ENCODE measurements around the gene NYNRIN. TPM values are rescaled to one million over a fixed set of nuclear protein-coding genes. Genes with fewer than 3 reads are reported as not detected.

NYNRIN gene
- total RNA-seq, 1 donor from 2014 or later = not detected

DNA sequence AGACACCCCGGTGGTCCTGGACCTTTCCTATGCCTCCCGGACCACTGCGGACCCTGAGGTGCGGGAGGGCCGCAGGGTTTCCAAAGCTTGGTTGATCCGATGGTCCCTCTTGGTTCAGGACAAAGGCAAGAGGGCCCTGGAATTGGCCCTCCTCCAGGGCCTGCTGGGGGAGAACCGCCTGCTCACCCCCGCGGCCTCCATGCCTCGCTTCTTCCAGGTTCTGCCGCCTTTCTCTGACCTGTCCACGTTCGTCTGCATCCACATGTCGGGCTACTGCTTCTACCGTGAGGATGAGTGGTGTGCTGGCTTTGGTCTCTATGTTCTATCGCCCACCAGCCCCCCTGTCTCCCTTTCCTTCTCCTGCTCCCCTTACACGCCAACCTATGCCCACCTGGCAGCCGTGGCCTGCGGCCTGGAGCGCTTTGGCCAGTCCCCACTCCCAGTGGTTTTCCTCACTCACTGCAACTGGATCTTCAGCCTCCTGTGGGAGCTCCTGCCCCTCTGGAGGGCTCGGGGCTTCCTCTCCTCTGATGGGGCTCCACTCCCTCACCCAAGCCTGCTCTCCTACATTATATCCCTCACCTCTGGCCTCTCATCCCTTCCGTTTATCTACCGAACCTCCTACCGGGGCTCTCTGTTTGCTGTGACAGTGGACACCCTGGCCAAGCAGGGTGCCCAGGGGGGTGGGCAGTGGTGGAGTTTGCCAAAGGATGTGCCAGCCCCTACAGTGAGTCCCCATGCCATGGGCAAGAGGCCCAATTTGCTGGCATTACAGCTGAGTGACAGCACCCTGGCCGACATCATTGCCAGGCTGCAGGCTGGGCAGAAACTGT is 16.8 kb downstream of the NYNRIN start:
- H3K27ac Mint-ChIP-seq = no peak overlapping the region

DNA sequence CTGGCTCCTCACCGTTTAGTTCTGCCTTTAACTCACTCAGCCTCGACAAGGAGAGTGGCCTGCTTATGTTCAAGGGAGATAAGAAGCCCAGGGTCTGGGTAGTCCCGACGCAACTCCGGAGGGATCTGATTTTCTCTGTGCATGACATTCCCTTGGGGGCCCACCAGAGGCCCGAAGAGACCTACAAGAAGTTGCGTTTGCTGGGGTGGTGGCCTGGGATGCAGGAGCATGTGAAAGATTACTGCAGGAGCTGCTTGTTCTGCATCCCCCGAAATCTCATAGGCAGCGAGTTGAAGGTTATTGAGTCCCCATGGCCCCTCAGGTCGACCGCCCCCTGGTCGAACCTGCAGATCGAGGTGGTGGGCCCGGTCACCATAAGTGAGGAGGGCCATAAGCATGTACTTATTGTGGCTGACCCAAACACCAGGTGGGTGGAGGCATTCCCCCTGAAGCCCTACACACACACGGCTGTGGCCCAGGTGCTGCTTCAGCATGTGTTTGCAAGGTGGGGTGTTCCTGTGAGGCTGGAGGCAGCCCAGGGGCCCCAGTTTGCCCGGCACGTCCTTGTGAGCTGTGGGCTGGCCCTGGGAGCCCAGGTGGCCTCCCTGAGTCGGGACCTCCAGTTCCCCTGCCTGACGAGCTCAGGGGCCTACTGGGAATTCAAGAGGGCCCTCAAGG is 17.6 kb downstream of the NYNRIN start:
- intact Hi-C loops (cut with micrococcal nuclease) = no loop called here
- H3K4me3 Mint-ChIP-seq = no peak overlapping the region
- no peaks in the 10 kb centered on the region for H3K9me3 Mint-ChIP-seq
- no peak overlapping the region for H3K27ac Mint-ChIP-seq
- H3K36me3 Mint-ChIP-seq (ENCODE audit: low read depth) = no peaks in the 10 kb centered on the region
- DNase-seq (ENCODE audit: low spot score) = no peak
- H3K27me3 Mint-ChIP-seq (ENCODE audit: insufficient read depth) = peaks cover 6% of the 10 kb centered on the region
- H3K4me1 Mint-ChIP-seq (ENCODE audit: low read depth) = no peaks in the 10 kb centered on the region

More for the DNA sequence above, 16.8 kb downstream of the NYNRIN start:
- peaks cover 6% of the 10 kb centered on the region for H3K27me3 Mint-ChIP-seq (ENCODE audit: insufficient read depth)
- no peaks in the 10 kb centered on the region for H3K36me3 Mint-ChIP-seq (ENCODE audit: low read depth)
- H3K4me3 Mint-ChIP-seq = no peak overlapping the region
- no peak for DNase-seq (ENCODE audit: low spot score)
- intact Hi-C loops (cut with micrococcal nuclease) = no loop called here
- H3K4me1 Mint-ChIP-seq (ENCODE audit: low read depth) = no peaks in the 10 kb centered on the region
- H3K9me3 Mint-ChIP-seq = no peaks in the 10 kb centered on the region

- H3K4me1 Mint-ChIP-seq (ENCODE audit: low read depth) = no peaks in the 10 kb centered on the region
- intact Hi-C loops (cut with micrococcal nuclease) = no loop called here
- no peaks in the 10 kb centered on the region for H3K9me3 Mint-ChIP-seq
- H3K4me3 Mint-ChIP-seq = no peak overlapping the region
- H3K36me3 Mint-ChIP-seq (ENCODE audit: low read depth) = no peaks in the 10 kb centered on the region
- H3K27ac Mint-ChIP-seq = no peak overlapping the region
- peaks cover 6% of the 10 kb centered on the region for H3K27me3 Mint-ChIP-seq (ENCODE audit: insufficient read depth)
- DNase-seq (ENCODE audit: low spot score) = no peak
These were observed 18.3 kb downstream of the NYNRIN start for GRCh38 chr14:24416932-24417619.

- DNase-seq (ENCODE audit: low spot score) = no peak
- Mint-ChIP-seq H3K27me3 (ENCODE audit: insufficient read depth) (peaks cover 6% of the 10 kb centered on the region), H3K4me1 (ENCODE audit: low read depth) (no peaks in the 10 kb centered on the region), H3K9me3 (no peaks in the 10 kb centered on the region), H3K36me3 (ENCODE audit: low read depth) (no peaks in the 10 kb centered on the region), H3K27ac (no peak overlapping the region), H3K4me3 (no peak overlapping the region)
- intact Hi-C loops (cut with micrococcal nuclease) = no loop called here
These were observed 19.2 kb downstream of the NYNRIN start for GRCh38 chr14:24417832-24418491.

GRCh38 chr14:24418492-24418873 is 19.7 kb downstream of the NYNRIN start:
- Mint-ChIP-seq H3K4me1 (ENCODE audit: low read depth) (no peaks in the 10 kb centered on the region), H3K4me3 (no peak overlapping the region), H3K27ac (no peak overlapping the region), H3K27me3 (ENCODE audit: insufficient read depth) (peaks cover 6% of the 10 kb centered on the region), H3K36me3 (ENCODE audit: low read depth) (no peaks in the 10 kb centered on the region), H3K9me3 (no peaks in the 10 kb centered on the region)
- intact Hi-C loops (cut with micrococcal nuclease) = no loop called here
- no peak for DNase-seq (ENCODE audit: low spot score)

- peaks cover 2% of the 10 kb centered on the region for H3K36me3 Mint-ChIP-seq (ENCODE audit: low read depth)
- H3K27me3 Mint-ChIP-seq (ENCODE audit: insufficient read depth) = peaks cover 6% of the 10 kb centered on the region
- no peaks in the 10 kb centered on the region for H3K9me3 Mint-ChIP-seq
- H3K4me1 Mint-ChIP-seq (ENCODE audit: low read depth) = peaks cover 23% of the 10 kb centered on the region
- H3K27ac Mint-ChIP-seq = no peak overlapping the region
- intact Hi-C loops (cut with micrococcal nuclease) = no loop called here
- DNase-seq (ENCODE audit: low spot score) = no peak
- no peak overlapping the region for H3K4me3 Mint-ChIP-seq
These were observed 23.5 kb downstream of the NYNRIN start for GRCh38 chr14:24422261-24422660.

GRCh38 chr14:24422694-24423601 is 24.1 kb downstream of the NYNRIN start:
- Mint-ChIP-seq H3K9me3 (no peaks in the 10 kb centered on the region), H3K27me3 (ENCODE audit: insufficient read depth) (peaks cover 6% of the 10 kb centered on the region), H3K4me3 (no peak overlapping the region), H3K4me1 (ENCODE audit: low read depth) (peaks cover 23% of the 10 kb centered on the region), H3K27ac (no peak overlapping the region), H3K36me3 (ENCODE audit: low read depth) (peaks cover 2% of the 10 kb centered on the region)
- DNase-seq (ENCODE audit: low spot score) = no peak
- intact Hi-C loops (cut with micrococcal nuclease) = no loop called here

- H3K9me3 Mint-ChIP-seq = no peaks in the 10 kb centered on the region
- peaks cover 2% of the 10 kb centered on the region for H3K36me3 Mint-ChIP-seq (ENCODE audit: low read depth)
- DNase-seq (ENCODE audit: low spot score) = no peak
- intact Hi-C loops (cut with micrococcal nuclease) = no loop called here
- no peak overlapping the region for H3K4me3 Mint-ChIP-seq
- peak overlapping the region; percentile 7 for H3K27ac Mint-ChIP-seq
- H3K27me3 Mint-ChIP-seq (ENCODE audit: insufficient read depth) = no peaks in the 10 kb centered on the region
- H3K4me1 Mint-ChIP-seq (ENCODE audit: low read depth) = peaks cover 30% of the 10 kb centered on the region
These were observed 26.9 kb downstream of the NYNRIN start for GRCh38 chr14:24425704-24426103.

- Mint-ChIP-seq H3K4me3 (peak overlapping the region; percentile 34), H3K9me3 (no peaks in the 10 kb centered on the region), H3K27ac (peak overlapping the region; percentile 76), H3K4me1 (ENCODE audit: low read depth) (peaks cover 35% of the 10 kb centered on the region), H3K27me3 (ENCODE audit: insufficient read depth) (no peaks in the 10 kb centered on the region), H3K36me3 (ENCODE audit: low read depth) (peaks cover 2% of the 10 kb centered on the region)
- intact Hi-C loops (cut with micrococcal nuclease) = no loop called here
- DNase-seq (ENCODE audit: low spot score) = no peak
These were observed 27.5 kb downstream of the NYNRIN start for GRCh38 chr14:24426150-24426911.

GRCh38 chr14:24426912-24427536 is 28.2 kb downstream of the NYNRIN start:
- Mint-ChIP-seq H3K9me3 (no peaks in the 10 kb centered on the region), H3K27ac (peak overlapping the region; percentile 76), H3K4me3 (peak overlapping the region; percentile 34), H3K27me3 (ENCODE audit: insufficient read depth) (no peaks in the 10 kb centered on the region), H3K4me1 (ENCODE audit: low read depth) (peaks cover 42% of the 10 kb centered on the region), H3K36me3 (ENCODE audit: low read depth) (peaks cover 6% of the 10 kb centered on the region)
- no peak for DNase-seq (ENCODE audit: low spot score)
- intact Hi-C loops (cut with micrococcal nuclease) = no loop called here
